ENCODE measurements around the gene OTOA.
"Not testable (repeated sequence)": the region's sequence is repeated elsewhere in the genome, so short reads cannot be mapped to it uniquely, and the experiment has no call there.

OTOA gene

GRCh38 chr16:21770584-21770983, 106.8 kb downstream of the OTOA start:
- H3K4me3 Mint-ChIP-seq, H3K9me3 Mint-ChIP-seq, H3K27ac Mint-ChIP-seq, H3K27me3 Mint-ChIP-seq, H3K4me1 Mint-ChIP-seq, H3K36me3 Mint-ChIP-seq: not testable (repeated sequence)
- peak; percentile 82 for ATAC-seq

GRCh38 chr16:21772547-21773206, 108.9 kb downstream of the OTOA start:
- H3K36me3 Mint-ChIP-seq, H3K4me3 Mint-ChIP-seq, H3K9me3 Mint-ChIP-seq, H3K27me3 Mint-ChIP-seq, H3K27ac Mint-ChIP-seq, H3K4me1 Mint-ChIP-seq, ATAC-seq: not testable (repeated sequence)

GRCh38 chr16:21773207-21773553, 109.4 kb downstream of the OTOA start:
- ATAC-seq, H3K27ac Mint-ChIP-seq, H3K4me3 Mint-ChIP-seq, H3K9me3 Mint-ChIP-seq, H3K4me1 Mint-ChIP-seq, H3K27me3 Mint-ChIP-seq, H3K36me3 Mint-ChIP-seq: not testable (repeated sequence)

GRCh38 chr16:21780525-21780924, 116.8 kb downstream of the OTOA start:
- not testable (repeated sequence) for H3K27ac Mint-ChIP-seq, H3K4me3 Mint-ChIP-seq, H3K9me3 Mint-ChIP-seq, H3K27me3 Mint-ChIP-seq, H3K4me1 Mint-ChIP-seq, H3K36me3 Mint-ChIP-seq, ATAC-seq

GRCh38 chr16:21790506-21790905, 126.7 kb downstream of the OTOA start:
- not testable (repeated sequence) for H3K4me3 Mint-ChIP-seq, H3K27me3 Mint-ChIP-seq, H3K9me3 Mint-ChIP-seq, H3K27ac Mint-ChIP-seq, H3K36me3 Mint-ChIP-seq, H3K4me1 Mint-ChIP-seq
- peak; percentile 80 for ATAC-seq

- not testable (repeated sequence) for H3K27me3 Mint-ChIP-seq, H3K4me3 Mint-ChIP-seq, H3K36me3 Mint-ChIP-seq, H3K4me1 Mint-ChIP-seq, H3K27ac Mint-ChIP-seq, ATAC-seq, H3K9me3 Mint-ChIP-seq
Measured at GRCh38 chr16:21793310-21793709, 129.5 kb downstream of the OTOA start.

GRCh38 chr16:21798601-21799000, 134.8 kb downstream of the OTOA start:
- not testable (repeated sequence) for H3K36me3 Mint-ChIP-seq, H3K4me1 Mint-ChIP-seq, H3K9me3 Mint-ChIP-seq, H3K27me3 Mint-ChIP-seq, H3K27ac Mint-ChIP-seq, ATAC-seq, H3K4me3 Mint-ChIP-seq

- H3K9me3 Mint-ChIP-seq, H3K27me3 Mint-ChIP-seq, H3K4me3 Mint-ChIP-seq, ATAC-seq, H3K27ac Mint-ChIP-seq, H3K4me1 Mint-ChIP-seq: not testable (repeated sequence)
- H3K36me3 Mint-ChIP-seq = peaks cover 15% of the 10 kb centered on the region
Measured at GRCh38 chr16:21801538-21802374, 138.0 kb downstream of the OTOA start.

GRCh38 chr16:21802375-21802663, 138.6 kb downstream of the OTOA start:
- H3K4me3 Mint-ChIP-seq, ATAC-seq, H3K27ac Mint-ChIP-seq, H3K27me3 Mint-ChIP-seq, H3K9me3 Mint-ChIP-seq, H3K4me1 Mint-ChIP-seq: not testable (repeated sequence)
- peaks cover 17% of the 10 kb centered on the region for H3K36me3 Mint-ChIP-seq

Data from stimulated activated memory B cell treated with anti-CD40 and anti-IgM and Interleukin-4, amounts not matched to agents 10 μg/mL and 1 μg/mL and 100 μg/mL, for 72 hours (primary cell).